ENCODE data around the gene MAP6. TPM values are rescaled to one million over a fixed set of nuclear protein-coding genes. Genes with fewer than 3 reads are reported as not detected.

The MAP6 gene
- total and polyA plus RNA-seq, 2 experiments from 2014 or later: 0.31 to 1.2 TPM

DNA sequence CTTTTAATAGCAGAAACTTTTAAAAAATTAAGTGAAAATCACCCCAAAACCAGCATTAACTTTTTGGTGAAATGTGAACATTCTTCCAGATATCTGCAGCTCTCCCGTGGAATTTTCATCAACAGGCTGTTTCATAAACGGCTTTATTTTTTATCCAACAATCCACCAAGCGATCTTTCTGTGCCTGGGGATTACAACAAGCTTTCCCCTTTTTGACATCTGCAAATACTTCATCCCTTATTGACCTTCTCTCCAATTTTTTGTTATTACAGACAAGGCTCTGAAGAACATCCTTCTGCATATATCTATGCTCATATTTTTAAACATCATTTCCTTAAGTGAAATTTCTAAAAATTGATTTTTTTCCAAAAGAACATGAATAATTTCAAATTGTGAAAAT is 112.6 kb downstream of the MAP6 start:
- peaks cover 48% of the 10 kb centered on the region for H3K4me1 ChIP-seq (ENCODE audit: insufficient read depth)
- Mint-ChIP-seq H3K4me3 (no peak overlapping the region), H3K27me3 (ENCODE audit: insufficient read depth, low read depth, poor library complexity) (peaks cover 14% of the 10 kb centered on the region), H3K9me3 (no peaks in the 10 kb centered on the region), H3K36me3 (ENCODE audit: low read depth) (no peaks in the 10 kb centered on the region), H3K4me1 (peaks cover 69% of the 10 kb centered on the region), H3K27ac (no peak overlapping the region)
- H4K20me1 ChIP-seq (replicated peaks; ENCODE audit: insufficient read depth): no peaks in the 10 kb centered on the region
- no peaks in the 10 kb centered on the region for H3K27me3 ChIP-seq (ENCODE audit: insufficient read depth)
- DNase-seq (ENCODE audit: low spot score) (no peak), ATAC-seq (no peak)
- H3K27ac ChIP-seq (ENCODE audit: low read depth): no peak overlapping the region
- H3K79me2 ChIP-seq (replicated peaks; ENCODE audit: insufficient read depth): peaks cover 3% of the 10 kb centered on the region; the same call in 1 of the 2 replicates
- no peak overlapping the region for H3K4me2 ChIP-seq
- no peak for TF ChIP-seq REST (IDR thresholded peaks at IDR 0.05; ENCODE audit: unreplicated experiment)
- TF ChIP-seq, protein P1, sequence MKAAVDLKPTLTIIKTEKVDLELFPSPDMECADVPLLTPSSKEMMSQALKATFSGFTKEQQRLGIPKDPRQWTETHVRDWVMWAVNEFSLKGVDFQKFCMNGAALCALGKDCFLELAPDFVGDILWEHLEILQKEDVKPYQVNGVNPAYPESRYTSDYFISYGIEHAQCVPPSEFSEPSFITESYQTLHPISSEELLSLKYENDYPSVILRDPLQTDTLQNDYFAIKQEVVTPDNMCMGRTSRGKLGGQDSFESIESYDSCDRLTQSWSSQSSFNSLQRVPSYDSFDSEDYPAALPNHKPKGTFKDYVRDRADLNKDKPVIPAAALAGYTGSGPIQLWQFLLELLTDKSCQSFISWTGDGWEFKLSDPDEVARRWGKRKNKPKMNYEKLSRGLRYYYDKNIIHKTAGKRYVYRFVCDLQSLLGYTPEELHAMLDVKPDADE (IDR thresholded peaks at IDR 0.05): no peak
- TF ChIP-seq NANOG (IDR thresholded peaks at IDR 0.05; ENCODE audit: borderline replicate concordance): no peak
- no peak for TF ChIP-seq POLR2AphosphoS5 (IDR thresholded peaks at IDR 0.05; ENCODE audit: low read depth)
- no peak for TF ChIP-seq EZH2 (IDR thresholded peaks at IDR 0.05; ENCODE audit: low read depth, unreplicated experiment)
- TF ChIP-seq, protein P2, sequence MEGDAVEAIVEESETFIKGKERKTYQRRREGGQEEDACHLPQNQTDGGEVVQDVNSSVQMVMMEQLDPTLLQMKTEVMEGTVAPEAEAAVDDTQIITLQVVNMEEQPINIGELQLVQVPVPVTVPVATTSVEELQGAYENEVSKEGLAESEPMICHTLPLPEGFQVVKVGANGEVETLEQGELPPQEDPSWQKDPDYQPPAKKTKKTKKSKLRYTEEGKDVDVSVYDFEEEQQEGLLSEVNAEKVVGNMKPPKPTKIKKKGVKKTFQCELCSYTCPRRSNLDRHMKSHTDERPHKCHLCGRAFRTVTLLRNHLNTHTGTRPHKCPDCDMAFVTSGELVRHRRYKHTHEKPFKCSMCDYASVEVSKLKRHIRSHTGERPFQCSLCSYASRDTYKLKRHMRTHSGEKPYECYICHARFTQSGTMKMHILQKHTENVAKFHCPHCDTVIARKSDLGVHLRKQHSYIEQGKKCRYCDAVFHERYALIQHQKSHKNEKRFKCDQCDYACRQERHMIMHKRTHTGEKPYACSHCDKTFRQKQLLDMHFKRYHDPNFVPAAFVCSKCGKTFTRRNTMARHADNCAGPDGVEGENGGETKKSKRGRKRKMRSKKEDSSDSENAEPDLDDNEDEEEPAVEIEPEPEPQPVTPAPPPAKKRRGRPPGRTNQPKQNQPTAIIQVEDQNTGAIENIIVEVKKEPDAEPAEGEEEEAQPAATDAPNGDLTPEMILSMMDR (conservative IDR thresholded peaks at IDR 0.05; ENCODE audit: low read depth in 2 of 2): no peak
- no peak for TF ChIP-seq ZNF462 (CRISPR knock-in tag; IDR thresholded peaks at IDR 0.05)
- no peak for TF ChIP-seq CREB1 (CRISPR knock-in tag; IDR thresholded peaks at IDR 0.05; ENCODE audit: low read depth)
- TF ChIP-seq STAT1 (IDR thresholded peaks at IDR 0.05; ENCODE audit: unreplicated experiment): no peak
- TF ChIP-seq ZNF331 (CRISPR knock-in tag; IDR thresholded peaks at IDR 0.05; ENCODE audit: low read depth): no peak
- no peak for TF ChIP-seq ZNF114 (CRISPR knock-in tag; IDR thresholded peaks at IDR 0.05)
- no peak for TF ChIP-seq EZH2phosphoT487 (IDR thresholded peaks at IDR 0.05; ENCODE audit: unreplicated experiment)
- no peak for TF ChIP-seq JUNB (IDR thresholded peaks at IDR 0.05; ENCODE audit: unreplicated experiment)
- no peaks in the 10 kb centered on the region for H3K9me2 ChIP-seq (ENCODE audit: insufficient read depth)
- no peak overlapping the region for H2AFZ ChIP-seq
- no peaks in the 10 kb centered on the region for H3K36me3 ChIP-seq (ENCODE audit: insufficient read depth)
- H3F3A ChIP-seq (replicated peaks; ENCODE audit: low read depth): peaks cover 10% of the 10 kb centered on the region; the same call in 1 of the 2 replicates
- no peak overlapping the region for H3K4me3 ChIP-seq
